Measurements from ENCODE around the gene ADAT1.

ADAT1 gene

GRCh38 chr16:75621170-75621477, 2.0 kb downstream of the ADAT1 start:
- H3K36me3 ChIP-seq (replicated peaks; ENCODE audit: low read depth, low read length) = peaks cover 31% of the 10 kb centered on the region

GRCh38 chr16:75620326-75621169, 2.5 kb downstream of the ADAT1 start:
- Histone ChIP-seq H3K4me2 (ENCODE audit: low read length) (no peak overlapping the region), H3K36me3 (replicated peaks; ENCODE audit: low read depth, low read length) (peaks cover 29% of the 10 kb centered on the region), H3K27ac (ENCODE audit: low read length) (no peak overlapping the region), H3K9ac (ENCODE audit: low read length) (no peak overlapping the region), H3K27me3 (ENCODE audit: low read depth, low read length) (no peaks in the 10 kb centered on the region), H2AFZ (ENCODE audit: low read depth, low read length) (no peak overlapping the region), H3K79me2 (ENCODE audit: low read length) (peaks cover 13% of the 10 kb centered on the region), H3K4me1 (ENCODE audit: low read length) (peaks cover 33% of the 10 kb centered on the region), H3K4me3 (ENCODE audit: low read length) (no peak overlapping the region), H3K9me3 (ENCODE audit: insufficient read depth, low read length) (no peaks in the 10 kb centered on the region), H4K20me1 (ENCODE audit: insufficient read depth, low read length) (no peaks in the 10 kb centered on the region)
- no peak for TF ChIP-seq CTCF (IDR thresholded peaks at IDR 0.05; ENCODE audit: low read depth, low read length)
- no peak for TF ChIP-seq EZH2phosphoT487 (IDR thresholded peaks at IDR 0.05; ENCODE audit: low read depth)

More at GRCh38 chr16:75621170-75621477, 2.0 kb downstream of the ADAT1 start:
- H3K79me2 ChIP-seq (ENCODE audit: low read length) = peaks cover 13% of the 10 kb centered on the region
- H3K9me3 ChIP-seq (ENCODE audit: insufficient read depth, low read length) = no peaks in the 10 kb centered on the region
- H3K4me3 ChIP-seq (ENCODE audit: low read length) = no peak overlapping the region
- H3K4me1 ChIP-seq (ENCODE audit: low read length) = peaks cover 28% of the 10 kb centered on the region
- no peaks in the 10 kb centered on the region for H4K20me1 ChIP-seq (ENCODE audit: insufficient read depth, low read length)
- TF ChIP-seq EZH2phosphoT487 (IDR thresholded peaks at IDR 0.05; ENCODE audit: low read depth) = no peak
- peak; percentile 62 for TF ChIP-seq CTCF (IDR thresholded peaks at IDR 0.05; ENCODE audit: low read depth, low read length)
- H3K9ac ChIP-seq (ENCODE audit: low read length) = no peak overlapping the region
- no peak overlapping the region for H3K27ac ChIP-seq (ENCODE audit: low read length)
- H3K27me3 ChIP-seq (ENCODE audit: low read depth, low read length) = no peaks in the 10 kb centered on the region
- H2AFZ ChIP-seq (ENCODE audit: low read depth, low read length) = no peak overlapping the region
- H3K4me2 ChIP-seq (ENCODE audit: low read length) = no peak overlapping the region

- no peaks in the 10 kb centered on the region for H3K9me3 ChIP-seq (ENCODE audit: insufficient read depth, low read length)
- H3K27me3 ChIP-seq (ENCODE audit: low read depth, low read length) = no peaks in the 10 kb centered on the region
- H3K4me2 ChIP-seq (ENCODE audit: low read length) = no peak overlapping the region
- no peaks in the 10 kb centered on the region for H4K20me1 ChIP-seq (ENCODE audit: insufficient read depth, low read length)
- peaks cover 34% of the 10 kb centered on the region for H3K36me3 ChIP-seq (replicated peaks; ENCODE audit: low read depth, low read length)
- H3K4me3 ChIP-seq (ENCODE audit: low read length) = no peak overlapping the region
- H3K4me1 ChIP-seq (ENCODE audit: low read length) = peaks cover 33% of the 10 kb centered on the region
- H2AFZ ChIP-seq (ENCODE audit: low read depth, low read length) = no peak overlapping the region
- TF ChIP-seq CTCF (IDR thresholded peaks at IDR 0.05; ENCODE audit: low read depth, low read length) (no peak), EZH2phosphoT487 (IDR thresholded peaks at IDR 0.05; ENCODE audit: low read depth) (no peak)
- H3K79me2 ChIP-seq (ENCODE audit: low read length) = peaks cover 13% of the 10 kb centered on the region
- no peak overlapping the region for H3K27ac ChIP-seq (ENCODE audit: low read length)
- no peak overlapping the region for H3K9ac ChIP-seq (ENCODE audit: low read length)
Measured at GRCh38 chr16:75618780-75619179, 4.3 kb downstream of the ADAT1 start.

- H2AFZ ChIP-seq (ENCODE audit: low read depth, low read length) = no peak overlapping the region
- H3K4me2 ChIP-seq (ENCODE audit: low read length) = peak overlapping the region; percentile 59
- H3K9ac ChIP-seq (ENCODE audit: low read length) = peak overlapping the region; percentile 12; the same call in 1 of the 2 replicates
- no peaks in the 10 kb centered on the region for H3K9me3 ChIP-seq (ENCODE audit: insufficient read depth, low read length)
- H3K4me1 ChIP-seq (ENCODE audit: low read length) = peaks cover 27% of the 10 kb centered on the region
- H3K27me3 ChIP-seq (ENCODE audit: low read depth, low read length) = no peaks in the 10 kb centered on the region
- peaks cover 43% of the 10 kb centered on the region for H3K36me3 ChIP-seq (replicated peaks; ENCODE audit: low read depth, low read length)
- H4K20me1 ChIP-seq (ENCODE audit: insufficient read depth, low read length) = no peaks in the 10 kb centered on the region
- H3K79me2 ChIP-seq (ENCODE audit: low read length) = peaks cover 6% of the 10 kb centered on the region
- H3K4me3 ChIP-seq (ENCODE audit: low read length) = peak overlapping the region; percentile 23; the same call in 1 of the 2 replicates
- peak overlapping the region; percentile 63 for H3K27ac ChIP-seq (ENCODE audit: low read length)
- TF ChIP-seq EZH2phosphoT487 (IDR thresholded peaks at IDR 0.05; ENCODE audit: low read depth) = no peak
- TF ChIP-seq CTCF (IDR thresholded peaks at IDR 0.05; ENCODE audit: low read depth, low read length) = no peak
Measured at GRCh38 chr16:75617121-75617520, 6.0 kb downstream of the ADAT1 start.
